GM19395 (cell line): ENCODE data around the gene MAP3K10.

Experiments
- ATAC-seq: cut with Tn5 transposase; IDR thresholded peaks from one replicate; pipeline ENCODE4 v1.9.1; 2021; ENCODE audit warnings: mild to moderate bottlenecking, moderate library complexity; ENCODE audit not compliant: unreplicated experiment

Gene MAP3K10

DNA sequence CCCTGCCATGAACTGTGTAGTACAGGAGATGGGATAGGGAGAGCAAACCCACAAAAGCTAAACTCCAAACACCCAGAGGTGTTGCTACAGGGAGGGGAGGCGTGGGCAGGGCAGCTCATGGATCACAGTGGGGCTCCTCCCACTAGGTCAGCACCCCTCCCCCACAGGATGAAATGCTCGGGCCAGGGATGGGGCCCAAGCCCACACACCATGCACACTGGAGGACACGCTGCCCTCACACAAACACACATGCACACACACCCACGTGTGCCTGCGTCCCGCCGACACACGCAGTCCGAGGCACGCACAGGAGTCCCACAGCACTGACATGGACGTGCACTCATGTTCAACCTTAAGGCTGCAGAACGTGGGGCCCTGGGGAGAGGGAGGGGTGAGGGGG is 41.3 kb downstream of the MAP3K10 start:
- no peak for ATAC-seq

DNA sequence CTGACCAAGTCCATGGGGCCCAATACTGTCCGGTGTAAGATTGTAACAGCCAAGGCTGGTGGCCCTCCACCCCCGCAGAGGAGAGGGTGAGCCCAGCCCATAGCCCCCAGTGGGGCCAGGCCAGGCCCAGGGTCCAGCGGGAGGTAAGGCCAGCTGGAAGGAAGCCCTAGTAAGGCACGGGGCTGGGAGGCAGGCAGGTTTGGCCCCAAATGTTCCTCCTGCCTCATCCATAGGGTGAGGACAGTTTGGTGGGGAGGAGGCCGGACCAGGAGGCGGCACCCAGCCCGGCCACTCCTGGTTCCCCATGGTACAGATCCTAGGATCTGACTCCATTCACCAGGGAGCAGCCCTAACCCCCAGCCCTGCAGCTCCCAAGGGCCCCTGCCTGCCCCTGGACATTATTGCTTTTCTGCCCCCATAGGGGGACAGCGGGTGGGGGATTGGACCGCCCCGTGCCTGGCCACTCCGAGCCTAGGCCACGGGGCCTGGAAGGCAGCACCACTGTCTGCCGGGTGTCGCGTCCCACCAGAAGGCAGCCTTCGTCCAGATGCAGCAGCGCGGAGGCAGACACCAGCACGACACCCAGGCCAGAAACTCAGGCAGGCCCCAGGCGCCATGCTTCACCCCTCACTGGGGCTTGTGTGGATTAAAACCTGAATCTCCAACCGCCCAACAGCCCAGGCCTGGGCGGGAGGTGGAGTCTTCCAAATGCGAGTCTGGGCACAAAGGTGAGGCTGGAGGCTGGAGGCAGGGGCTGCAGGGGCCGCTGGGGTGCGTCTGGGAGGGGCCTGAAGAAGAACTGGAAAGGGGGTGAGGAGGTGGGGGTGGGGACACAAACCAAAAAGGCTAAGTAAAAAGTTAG is 42.0 kb downstream of the MAP3K10 start:
- ATAC-seq: no peak

DNA sequence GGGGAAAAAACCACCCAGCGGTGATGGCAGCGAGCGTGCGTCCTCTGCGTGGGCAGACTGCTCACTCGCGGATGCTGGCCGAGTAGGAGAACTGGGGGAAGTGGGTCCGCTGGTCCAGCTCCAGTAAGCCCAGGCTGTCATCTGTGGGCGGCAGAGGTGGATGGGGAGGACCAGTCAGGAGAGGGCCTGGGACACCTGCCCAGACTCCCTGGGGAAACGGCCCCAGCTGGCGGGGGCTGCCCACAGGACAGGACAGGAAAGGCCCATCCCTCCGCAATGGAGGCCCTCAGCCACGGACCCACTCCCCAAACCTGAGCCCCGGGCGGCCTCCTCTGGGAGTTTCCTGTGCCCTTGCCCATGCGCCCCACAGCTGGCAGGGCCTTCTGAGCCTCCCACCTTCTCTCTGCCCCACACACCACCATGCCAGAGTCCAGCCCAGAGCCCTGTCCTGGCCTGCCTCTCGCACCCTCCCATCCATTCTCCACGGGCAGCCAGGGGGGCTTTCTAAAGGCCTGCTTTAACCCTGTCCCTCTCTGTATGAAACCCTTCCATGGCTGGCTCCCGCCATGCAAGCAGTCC is 42.7 kb downstream of the MAP3K10 start:
- no peak for ATAC-seq

DNA sequence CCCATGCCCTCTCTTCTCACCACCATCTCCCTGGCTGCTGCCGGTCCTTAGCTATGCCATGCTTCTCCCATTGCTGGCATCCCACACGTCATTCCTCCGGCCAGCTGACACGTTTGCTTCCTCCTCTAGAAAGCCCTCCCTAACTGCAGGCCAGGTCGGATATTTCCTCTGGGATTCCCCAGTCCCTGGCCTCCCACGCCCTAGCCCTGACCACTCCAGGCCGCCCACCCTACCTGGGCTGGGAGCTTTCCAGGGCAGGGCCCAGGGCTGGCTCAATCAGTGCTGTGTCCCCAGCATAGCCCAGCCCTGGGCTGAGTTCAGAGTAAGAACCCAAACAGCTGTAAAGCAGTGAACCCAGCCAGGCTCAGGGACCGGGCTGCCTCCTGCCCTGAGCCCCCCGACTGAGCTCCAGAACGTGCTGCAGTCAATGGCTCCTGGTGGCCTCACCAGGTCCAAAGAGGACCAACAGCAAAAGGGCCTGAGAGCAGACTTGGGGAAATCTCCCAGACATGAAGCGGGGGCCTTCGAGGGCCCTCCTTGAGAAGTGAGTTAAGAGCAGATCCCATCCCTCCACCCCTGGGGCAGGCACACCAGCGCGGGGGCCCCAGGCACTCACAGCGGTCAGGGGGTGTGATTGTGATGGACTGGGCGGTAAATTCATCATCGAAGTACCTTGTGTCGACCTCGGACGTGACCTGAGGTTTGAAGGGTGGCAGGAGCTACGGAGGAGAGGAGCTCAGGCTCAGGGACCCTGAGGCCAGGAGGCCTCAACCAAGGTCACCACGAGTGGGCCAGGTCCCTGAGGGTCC is 43.4 kb downstream of the MAP3K10 start:
- no peak for ATAC-seq

DNA sequence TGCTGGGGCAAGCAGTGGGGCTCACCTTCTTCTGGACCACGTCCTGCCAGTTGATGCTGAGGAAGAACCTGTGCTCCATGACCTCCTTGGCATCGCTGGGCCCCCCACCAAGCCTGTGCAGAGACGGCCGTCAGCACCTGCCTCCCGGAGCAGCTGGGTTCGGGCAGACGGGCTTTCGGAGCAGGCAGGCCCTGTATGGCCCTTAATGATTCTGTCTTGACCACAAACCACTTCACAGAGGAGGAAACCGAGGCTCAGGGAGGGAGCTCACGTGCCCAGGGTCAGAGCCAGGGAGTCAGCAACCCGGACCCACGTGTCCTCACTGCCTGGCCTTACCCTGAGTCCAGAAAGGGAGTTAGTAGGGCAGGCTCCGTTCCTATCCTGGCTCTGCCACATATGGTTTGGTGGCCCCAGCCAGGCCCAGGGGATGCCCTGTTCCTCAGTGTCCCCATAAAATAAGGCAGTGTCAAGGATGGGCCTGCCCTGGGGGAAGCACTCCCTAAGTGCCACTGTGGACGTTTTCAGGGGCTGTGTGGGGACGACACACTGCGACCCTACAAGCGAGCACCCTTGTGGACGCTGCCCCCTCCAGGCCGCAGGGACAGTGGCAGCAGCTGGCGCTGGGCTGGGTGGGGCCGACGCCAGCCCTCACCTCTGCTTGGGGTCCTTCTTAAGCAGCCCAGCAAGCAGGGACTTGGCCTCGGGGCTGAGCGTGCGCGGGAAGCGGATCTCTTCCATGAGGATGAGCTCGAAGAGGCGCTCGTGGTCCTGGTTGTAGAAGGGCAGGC is 44.2 kb downstream of the MAP3K10 start:
- no peak for ATAC-seq

DNA sequence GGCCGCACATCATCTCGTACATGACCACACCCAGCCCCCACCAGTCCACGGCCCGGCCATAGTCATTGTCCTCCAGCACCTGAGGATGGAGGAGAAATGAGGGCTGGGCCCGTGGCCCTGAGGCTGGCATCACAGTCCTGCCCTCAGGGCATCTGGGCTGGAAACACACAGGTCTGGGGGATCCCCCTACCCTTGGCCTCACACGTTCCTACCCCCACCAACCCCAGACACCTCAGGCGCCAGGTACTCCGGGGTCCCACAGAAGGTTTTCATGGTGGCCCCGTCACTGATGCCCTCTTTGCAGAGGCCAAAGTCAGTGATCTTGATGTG is 44.8 kb downstream of the MAP3K10 start:
- no peak for ATAC-seq

DNA sequence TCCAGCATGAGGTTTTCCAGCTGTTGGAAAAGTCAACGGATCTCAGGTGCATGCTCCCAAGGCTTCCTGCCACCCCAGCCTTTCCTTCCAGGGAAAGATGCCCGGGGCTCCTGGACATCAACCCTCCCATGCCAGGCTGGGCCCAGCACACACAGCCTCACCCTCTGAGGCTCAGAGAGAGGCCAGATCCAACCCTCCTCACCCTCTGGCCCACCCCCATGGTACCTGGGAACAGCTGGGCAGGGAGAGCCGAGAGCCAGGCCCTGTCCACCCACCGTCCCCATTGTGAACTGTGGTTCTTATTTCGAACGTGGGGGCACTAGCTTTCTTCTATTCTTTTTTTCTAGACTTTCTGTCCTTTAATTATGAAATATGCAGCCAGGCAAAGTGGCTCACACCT is 45.1 kb downstream of the MAP3K10 start:
- no peak for ATAC-seq

DNA sequence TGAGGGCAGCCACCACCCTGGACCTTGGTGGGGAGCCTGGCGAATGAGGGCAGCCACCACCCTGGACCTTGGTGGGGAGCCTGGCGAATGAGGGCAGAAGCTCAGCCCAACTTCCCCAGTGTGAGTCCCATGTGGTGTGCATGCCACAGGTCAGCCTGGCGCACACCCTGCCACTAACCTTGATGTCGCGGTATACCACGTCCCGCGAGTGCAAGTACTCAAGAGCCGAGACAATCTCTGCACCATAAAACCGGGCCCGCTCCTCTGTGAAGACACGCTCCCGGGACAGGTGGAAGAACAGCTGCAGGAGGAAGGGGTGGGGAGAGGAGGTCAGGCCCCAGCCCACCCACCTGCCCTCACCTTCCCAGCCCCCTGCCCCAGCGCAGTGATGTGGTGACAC is 46.6 kb downstream of the MAP3K10 start:
- no peak for ATAC-seq

DNA sequence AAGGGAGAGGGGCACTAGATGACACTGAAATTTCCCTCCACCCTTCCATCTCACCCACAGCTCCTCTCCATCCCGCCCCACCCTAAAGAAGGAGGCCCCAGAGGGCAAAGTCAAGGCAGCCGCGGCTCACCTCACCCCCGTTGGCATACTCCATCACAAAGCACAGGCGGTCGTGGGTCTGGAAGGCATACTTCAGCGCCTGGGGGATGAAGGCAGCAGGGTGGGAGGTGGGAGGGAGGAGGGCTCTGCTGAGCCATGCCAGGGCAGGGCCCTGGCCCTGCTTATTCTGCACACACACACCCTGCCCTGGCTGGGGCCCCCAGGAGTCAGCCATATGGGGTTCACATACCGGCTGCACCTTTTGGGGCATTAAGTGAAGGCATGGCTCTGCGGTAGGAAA is 47.5 kb downstream of the MAP3K10 start:
- ATAC-seq: no peak

DNA sequence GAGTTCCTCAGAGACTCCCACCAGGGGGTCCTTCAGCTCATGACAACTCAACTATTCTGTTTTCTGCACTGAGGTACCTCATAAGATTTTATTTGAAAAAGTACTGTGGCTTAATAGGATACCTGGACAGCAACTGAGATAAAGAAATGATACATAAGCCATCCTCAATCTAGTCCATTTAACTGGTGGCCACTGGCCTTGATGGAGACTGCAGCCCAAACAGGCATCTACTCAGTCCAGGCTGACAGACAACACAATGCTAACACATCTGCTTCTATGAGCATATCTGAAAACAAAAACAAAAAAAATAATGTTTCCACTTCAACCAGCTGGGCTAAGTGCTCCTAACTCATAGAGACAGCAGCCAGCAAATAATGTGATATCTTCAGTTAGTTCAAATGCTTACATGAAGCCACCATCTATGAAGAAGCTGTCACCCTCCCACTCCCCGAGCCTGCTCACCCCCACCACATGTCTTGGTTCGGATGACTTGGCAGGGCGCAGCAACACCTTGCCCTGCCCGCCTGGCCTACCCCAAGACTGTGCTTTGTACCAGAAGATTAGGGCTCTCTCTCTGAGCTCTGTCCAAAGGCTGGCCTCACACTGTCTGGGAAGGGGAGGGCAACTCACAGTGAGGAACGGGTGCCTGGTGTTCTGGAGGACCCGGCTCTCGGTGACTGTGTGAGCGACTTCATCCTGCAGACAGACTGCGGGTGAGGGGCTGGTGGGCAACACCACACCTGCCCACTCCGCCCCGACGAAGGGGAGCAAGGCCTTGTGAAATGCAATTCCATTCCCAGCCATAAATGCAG is 48.4 kb downstream of the MAP3K10 start:
- no peak for ATAC-seq

DNA sequence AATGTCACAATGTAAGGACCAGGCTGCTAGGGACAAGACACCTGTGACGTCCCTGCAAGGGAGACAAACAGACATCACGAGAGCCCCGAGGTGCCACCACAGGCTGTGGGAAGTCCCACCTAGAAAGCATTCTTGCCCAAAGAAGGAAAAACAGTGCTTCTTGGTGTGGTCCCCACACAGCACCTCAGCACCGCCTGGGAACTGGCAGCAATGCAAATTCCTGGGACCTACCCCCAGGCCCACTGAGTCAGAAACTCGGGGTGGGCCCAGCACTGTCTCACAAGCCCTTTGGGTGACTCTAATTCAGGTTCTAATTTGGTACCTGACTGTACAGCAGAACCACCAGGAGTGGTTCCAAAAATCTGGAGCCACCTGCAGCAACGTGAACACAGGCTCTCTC is 49.1 kb downstream of the MAP3K10 start:
- ATAC-seq: no peak

DNA sequence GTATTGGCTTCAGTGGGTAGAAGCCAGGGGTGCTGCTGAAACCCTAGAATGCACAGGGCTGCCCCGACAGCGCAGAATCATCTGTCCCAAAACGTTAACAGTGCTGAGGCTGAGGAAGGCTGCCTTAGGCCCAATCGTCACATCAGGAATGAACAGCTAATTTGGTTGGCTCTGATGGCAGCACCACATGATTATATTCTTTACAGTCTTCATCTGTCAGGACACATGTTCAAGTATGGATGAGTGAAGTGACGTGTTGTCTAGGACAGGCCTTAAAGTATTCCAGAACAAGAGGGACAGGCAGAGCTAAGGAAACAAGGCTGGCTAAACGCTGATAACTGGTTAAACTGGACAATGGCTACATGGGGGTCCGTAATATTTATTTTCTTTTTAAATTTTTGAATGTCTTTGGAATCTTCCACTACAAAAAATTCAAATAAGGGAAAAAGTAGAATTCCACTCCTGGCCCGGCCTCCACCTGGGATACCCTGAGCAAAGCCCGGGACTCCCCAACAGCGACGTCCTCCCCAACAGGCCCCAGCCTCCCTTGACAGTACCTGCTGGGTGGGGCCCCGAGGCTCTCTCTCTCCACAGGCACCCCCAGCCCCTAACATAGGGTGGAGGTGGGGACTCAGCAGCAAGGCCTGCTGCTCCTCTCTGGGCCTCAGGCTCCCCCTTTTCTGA is 50.0 kb downstream of the MAP3K10 start:
- no peak for ATAC-seq

DNA sequence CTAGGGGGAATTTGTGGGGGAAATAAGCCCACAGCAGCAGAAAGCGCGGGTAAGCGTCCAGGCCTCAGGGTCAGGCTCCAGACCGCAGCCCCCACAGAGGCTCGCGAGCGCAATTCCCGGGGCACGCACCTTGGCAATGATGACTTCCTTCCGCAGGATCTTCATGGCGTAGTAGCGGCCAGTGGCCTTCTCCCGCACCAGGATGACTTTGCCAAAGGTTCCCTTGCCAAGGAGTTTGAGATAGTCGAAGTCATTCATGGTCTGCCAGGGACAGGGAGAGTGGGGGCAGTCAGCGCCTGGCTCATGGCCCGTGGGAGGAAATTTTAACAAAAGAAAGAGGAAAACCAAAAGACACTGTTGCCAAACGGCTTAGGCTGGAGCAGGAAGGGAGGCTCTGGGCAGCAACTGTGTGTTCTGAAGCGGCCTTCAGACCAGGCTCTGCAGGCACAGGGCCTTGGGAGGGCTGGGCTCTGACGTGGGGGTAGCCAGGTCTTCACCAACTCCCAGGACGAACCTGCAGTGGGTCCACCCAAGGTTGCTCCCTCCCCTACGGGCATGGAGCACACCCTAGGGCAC is 50.7 kb downstream of the MAP3K10 start:
- no peak for ATAC-seq

DNA sequence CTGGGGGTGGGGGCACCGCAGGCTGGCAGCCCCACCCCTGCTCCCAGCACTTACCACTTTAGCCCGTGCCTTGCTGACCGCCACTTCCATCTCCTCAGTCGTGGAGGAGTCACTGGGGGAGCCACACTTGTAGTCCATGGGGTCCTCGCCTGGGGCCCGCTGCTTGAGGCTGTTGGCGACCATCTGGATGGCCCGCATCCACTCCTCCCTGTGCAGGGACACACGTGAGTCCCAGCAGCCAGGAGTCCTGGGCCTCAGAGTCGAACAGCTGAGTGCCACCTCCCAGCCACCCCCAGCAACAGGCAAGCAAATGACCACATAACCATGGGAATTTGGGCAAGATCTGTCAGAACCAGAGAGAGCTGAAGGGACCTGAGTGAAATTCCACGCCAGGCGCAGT is 51.3 kb downstream of the MAP3K10 start:
- ATAC-seq: no peak

DNA sequence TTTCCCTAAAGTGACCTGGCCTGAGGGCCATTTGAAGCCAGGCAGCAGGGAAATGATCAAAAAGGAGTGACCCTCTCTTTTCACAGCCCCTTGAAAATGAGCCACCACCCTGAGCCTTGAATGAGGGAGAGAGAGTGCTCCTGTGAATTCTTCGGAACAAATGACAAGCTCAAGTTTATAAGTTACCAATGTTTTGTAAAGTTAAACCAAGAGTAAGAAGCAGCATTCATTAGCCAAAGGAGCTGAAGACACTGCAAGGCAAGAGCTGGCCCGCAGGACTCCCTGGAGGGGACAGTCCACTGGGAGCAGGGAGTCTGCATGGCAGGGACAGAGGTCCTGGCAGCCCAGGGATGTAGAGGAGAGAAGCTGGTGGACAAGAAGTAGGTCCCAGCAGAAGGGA is 52.0 kb downstream of the MAP3K10 start:
- ATAC-seq: no peak

DNA sequence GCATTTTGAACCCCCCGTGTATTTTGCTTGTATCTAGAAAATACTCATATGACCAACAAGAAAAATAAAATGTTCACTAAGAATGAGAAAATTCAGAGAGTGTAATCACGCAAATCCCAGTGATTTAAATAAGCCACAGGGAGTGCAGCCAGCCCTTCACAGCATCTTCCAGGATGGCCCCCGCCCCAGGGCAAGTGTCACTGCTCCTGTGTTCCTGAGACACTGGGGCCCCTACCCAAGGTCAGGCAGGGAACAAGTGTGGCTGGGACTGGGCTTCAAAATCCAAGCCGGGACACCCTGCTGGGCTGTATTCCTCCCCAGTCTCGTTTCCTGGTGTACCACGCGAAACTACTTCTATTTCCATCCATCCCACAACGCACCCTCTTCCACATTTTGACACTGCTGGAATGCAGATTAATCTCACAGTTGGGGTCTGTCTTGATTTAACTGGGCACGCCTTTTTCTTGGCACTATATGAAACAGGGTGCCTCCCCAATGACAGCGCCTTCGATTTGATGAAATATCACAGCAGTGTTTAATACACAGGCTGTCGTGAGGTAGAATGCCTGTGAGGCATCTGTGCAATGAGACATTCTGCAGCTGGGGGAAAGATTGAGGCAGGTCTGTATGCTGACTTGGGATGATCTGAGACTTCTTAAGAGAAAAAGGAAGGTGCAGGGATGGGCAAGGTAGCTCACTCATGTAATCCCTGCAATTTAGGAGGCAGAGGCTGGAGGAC is 53.5 kb downstream of the MAP3K10 start:
- ATAC-seq: no peak

DNA sequence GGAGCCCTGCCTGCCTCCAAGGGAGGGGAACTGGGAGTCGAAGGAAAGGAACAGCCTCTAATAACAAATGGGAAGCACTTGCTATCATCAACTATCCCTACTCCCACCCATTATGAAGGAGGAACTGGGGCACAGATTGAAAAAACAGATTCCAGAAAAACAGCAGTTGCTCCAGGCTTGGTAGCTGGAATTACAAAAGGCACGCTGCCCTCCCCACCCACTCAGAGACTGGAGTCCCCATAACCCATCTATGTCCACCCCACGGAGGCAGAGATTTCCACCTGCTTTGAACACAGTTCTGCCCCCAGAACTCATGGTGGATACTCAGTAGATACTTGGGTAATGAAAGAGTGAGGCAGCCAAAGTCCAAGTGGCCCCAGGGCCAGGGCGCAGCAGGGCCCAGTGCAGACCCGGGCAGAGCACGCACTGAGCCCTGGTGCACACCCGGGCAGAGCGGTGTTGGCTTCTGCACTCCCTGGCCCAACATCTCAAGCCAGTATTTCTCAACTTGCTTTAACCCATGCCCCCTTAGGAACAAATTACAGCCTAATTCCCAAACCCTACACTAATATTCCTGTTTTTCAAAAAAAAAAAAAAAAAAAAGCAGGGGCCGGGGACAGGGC is 54.4 kb downstream of the MAP3K10 start:
- no peak for ATAC-seq
